ENCODE results near the gene ZNF234. TPM values are rescaled to one million over a fixed set of nuclear protein-coding genes. Genes with fewer than 3 reads are reported as not detected.
"Not testable (repeated sequence)": the region's sequence is repeated elsewhere in the genome, so short reads cannot be mapped to it uniquely, and the experiment has no call there.

ZNF234 gene
- polyA plus RNA-seq, 1 experiment = 6.5 TPM

DNA sequence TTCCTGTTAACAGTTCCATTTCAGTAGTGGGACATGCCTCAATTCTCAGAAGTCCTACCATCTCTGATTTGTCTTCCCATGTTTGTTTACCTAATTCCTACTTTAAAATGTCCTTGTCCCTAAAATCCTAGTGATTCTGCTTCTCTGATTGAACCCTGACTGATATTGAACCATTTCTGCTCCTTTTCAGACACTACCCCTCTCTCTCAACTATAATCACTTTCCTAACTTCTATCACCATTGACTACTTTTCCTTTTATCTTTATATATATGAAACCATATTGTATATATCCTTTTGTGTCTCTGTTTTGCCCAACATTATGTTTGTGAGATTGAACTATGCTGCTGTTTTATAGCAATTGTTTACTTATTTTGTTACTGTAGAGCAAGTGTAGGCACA, 55.4 kb downstream of the ZNF234 start:
- CTCF ChIA-PET = no interaction called here

GRCh38 chr19:44202470-44202869, 61.1 kb downstream of the ZNF234 start:
- peaks cover 5% of the 10 kb centered on the region; the same call in 1 of the 2 replicates for H3K9me3 ChIP-seq (ENCODE audit: control insufficient read depth, insufficient read depth, low read length)
- H3K4me3 ChIP-seq (ENCODE audit: low read depth, low read length) = no peak overlapping the region
- DNase-seq (ENCODE audit: low read depth, low spot score) = no peak
- CTCF ChIA-PET = no interaction called here
- TF ChIP-seq, protein P1, sequence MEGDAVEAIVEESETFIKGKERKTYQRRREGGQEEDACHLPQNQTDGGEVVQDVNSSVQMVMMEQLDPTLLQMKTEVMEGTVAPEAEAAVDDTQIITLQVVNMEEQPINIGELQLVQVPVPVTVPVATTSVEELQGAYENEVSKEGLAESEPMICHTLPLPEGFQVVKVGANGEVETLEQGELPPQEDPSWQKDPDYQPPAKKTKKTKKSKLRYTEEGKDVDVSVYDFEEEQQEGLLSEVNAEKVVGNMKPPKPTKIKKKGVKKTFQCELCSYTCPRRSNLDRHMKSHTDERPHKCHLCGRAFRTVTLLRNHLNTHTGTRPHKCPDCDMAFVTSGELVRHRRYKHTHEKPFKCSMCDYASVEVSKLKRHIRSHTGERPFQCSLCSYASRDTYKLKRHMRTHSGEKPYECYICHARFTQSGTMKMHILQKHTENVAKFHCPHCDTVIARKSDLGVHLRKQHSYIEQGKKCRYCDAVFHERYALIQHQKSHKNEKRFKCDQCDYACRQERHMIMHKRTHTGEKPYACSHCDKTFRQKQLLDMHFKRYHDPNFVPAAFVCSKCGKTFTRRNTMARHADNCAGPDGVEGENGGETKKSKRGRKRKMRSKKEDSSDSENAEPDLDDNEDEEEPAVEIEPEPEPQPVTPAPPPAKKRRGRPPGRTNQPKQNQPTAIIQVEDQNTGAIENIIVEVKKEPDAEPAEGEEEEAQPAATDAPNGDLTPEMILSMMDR (IDR thresholded peaks at IDR 0.05; ENCODE audit: low read depth, low read length) = no peak
- no peaks in the 10 kb centered on the region for H3K27me3 ChIP-seq (ENCODE audit: control insufficient read depth, insufficient read depth, low read length)
- H3K27ac ChIP-seq (ENCODE audit: low read depth, low read length) = no peak overlapping the region
- POLR2A ChIA-PET = no interaction called here

More for the DNA sequence above, 55.4 kb downstream of the ZNF234 start:
- Histone ChIP-seq H3K27ac (ENCODE audit: low read depth, low read length) (no peak overlapping the region), H3K27me3 (ENCODE audit: control insufficient read depth, insufficient read depth, low read length) (no peaks in the 10 kb centered on the region), H3K4me3 (ENCODE audit: low read depth, low read length) (no peak overlapping the region), H3K9me3 (ENCODE audit: control insufficient read depth, insufficient read depth, low read length) (no peaks in the 10 kb centered on the region)
- POLR2A ChIA-PET = no interaction called here
- no peak for DNase-seq (ENCODE audit: low read depth, low spot score)
- TF ChIP-seq, protein P1 (IDR thresholded peaks at IDR 0.05; ENCODE audit: low read depth, low read length) = no peak

DNA sequence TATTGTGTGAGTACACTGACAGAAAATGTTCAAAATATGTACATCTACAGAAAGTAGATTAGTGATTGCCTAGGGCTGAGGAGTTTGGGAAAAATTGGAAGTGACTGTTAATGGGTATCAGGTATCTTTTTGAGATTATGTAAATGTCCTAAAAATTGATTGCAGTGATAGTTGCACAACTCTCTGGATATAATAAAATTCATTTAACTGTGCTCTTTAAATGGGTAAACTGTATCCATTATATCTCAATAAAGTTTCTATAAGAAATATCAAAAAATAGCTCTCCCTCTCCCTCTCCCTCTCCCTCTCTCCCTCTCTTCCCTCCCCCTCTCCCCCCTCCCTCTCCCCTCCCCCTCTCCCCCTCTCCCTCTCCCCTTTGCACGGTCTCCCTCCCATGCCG, 61.6 kb downstream of the ZNF234 start:
- Histone ChIP-seq H3K27ac (ENCODE audit: low read depth, low read length) (no peak overlapping the region), H3K9me3 (ENCODE audit: control insufficient read depth, insufficient read depth, low read length) (peaks cover 5% of the 10 kb centered on the region; the same call in 1 of the 2 replicates), H3K4me3 (ENCODE audit: low read depth, low read length) (no peak overlapping the region), H3K27me3 (ENCODE audit: control insufficient read depth, insufficient read depth, low read length) (no peaks in the 10 kb centered on the region)
- TF ChIP-seq, protein P1 (IDR thresholded peaks at IDR 0.05; ENCODE audit: low read depth, low read length) = no peak
- ChIA-PET CTCF (no interaction called here), POLR2A (no interaction called here)
- DNase-seq (ENCODE audit: low read depth, low spot score) = no peak

DNA sequence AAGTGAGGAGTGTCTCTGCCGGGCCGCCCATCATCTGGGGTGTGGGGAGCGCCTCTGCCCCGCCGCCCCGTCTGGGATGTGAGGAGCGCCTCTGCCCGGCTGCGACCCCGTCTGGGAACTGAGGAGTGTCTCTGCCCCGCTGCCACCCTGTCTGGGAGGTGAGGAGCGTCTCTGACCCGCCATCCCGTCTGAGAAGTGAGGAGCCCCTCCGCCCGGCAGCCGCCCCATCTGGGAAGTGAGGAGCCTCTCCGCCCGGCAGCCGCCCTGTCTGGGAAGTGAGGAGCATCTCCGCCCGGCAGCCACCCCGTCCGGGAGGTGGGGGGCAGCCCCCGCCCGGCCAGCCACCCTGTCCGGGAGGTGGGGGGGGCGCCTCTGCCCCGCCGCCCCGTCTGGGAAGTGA, 62.5 kb downstream of the ZNF234 start:
- POLR2A ChIA-PET; H3K27ac ChIP-seq (ENCODE audit: low read depth, low read length); H3K9me3 ChIP-seq (ENCODE audit: control insufficient read depth, insufficient read depth, low read length); DNase-seq (ENCODE audit: low read depth, low spot score); H3K27me3 ChIP-seq (ENCODE audit: control insufficient read depth, insufficient read depth, low read length); CTCF ChIA-PET; H3K4me3 ChIP-seq (ENCODE audit: low read depth, low read length): not testable (repeated sequence)

DNA sequence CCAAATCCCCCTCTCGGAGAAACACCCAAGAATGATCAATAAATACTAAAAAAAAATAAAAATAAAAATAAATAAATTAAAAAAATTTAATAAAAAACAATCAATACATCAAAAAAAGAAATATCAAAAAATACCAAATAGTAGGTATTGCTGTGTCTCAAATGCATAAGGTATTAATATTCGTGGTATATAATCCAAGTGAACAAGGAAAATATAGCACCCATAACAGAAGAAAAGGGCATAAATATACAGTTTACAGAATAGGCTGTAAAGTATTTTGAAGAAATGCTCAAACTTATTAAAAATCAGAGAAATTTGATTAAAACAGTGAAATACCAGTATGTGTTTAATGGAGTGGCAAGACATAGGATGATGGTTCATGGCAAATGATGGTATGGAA, 63.4 kb downstream of the ZNF234 start:
- H3K4me3 ChIP-seq (ENCODE audit: low read depth, low read length) = no peak overlapping the region
- H3K27ac ChIP-seq (ENCODE audit: low read depth, low read length) = no peak overlapping the region
- TF ChIP-seq, protein P1 (IDR thresholded peaks at IDR 0.05; ENCODE audit: low read depth, low read length) = no peak
- H3K27me3 ChIP-seq (ENCODE audit: control insufficient read depth, insufficient read depth, low read length) = no peaks in the 10 kb centered on the region
- H3K9me3 ChIP-seq (ENCODE audit: control insufficient read depth, insufficient read depth, low read length) = peaks cover 5% of the 10 kb centered on the region; the same call in 1 of the 2 replicates
- ChIA-PET POLR2A (no interaction called here), CTCF (no interaction called here)
- DNase-seq (ENCODE audit: low read depth, low spot score) = no peak
